ENCODE data around the gene NAXD. TPM values are rescaled to one million over a fixed set of nuclear protein-coding genes. Genes with fewer than 3 reads are reported as not detected.
A peak's percentile ranks its signal among the peaks of the same experiment; 100 is the strongest.

Gene NAXD
- total RNA-seq, 4 donors from 2014 or later, result 29.5 to 45.3 (median 36.0) TPM

DNA sequence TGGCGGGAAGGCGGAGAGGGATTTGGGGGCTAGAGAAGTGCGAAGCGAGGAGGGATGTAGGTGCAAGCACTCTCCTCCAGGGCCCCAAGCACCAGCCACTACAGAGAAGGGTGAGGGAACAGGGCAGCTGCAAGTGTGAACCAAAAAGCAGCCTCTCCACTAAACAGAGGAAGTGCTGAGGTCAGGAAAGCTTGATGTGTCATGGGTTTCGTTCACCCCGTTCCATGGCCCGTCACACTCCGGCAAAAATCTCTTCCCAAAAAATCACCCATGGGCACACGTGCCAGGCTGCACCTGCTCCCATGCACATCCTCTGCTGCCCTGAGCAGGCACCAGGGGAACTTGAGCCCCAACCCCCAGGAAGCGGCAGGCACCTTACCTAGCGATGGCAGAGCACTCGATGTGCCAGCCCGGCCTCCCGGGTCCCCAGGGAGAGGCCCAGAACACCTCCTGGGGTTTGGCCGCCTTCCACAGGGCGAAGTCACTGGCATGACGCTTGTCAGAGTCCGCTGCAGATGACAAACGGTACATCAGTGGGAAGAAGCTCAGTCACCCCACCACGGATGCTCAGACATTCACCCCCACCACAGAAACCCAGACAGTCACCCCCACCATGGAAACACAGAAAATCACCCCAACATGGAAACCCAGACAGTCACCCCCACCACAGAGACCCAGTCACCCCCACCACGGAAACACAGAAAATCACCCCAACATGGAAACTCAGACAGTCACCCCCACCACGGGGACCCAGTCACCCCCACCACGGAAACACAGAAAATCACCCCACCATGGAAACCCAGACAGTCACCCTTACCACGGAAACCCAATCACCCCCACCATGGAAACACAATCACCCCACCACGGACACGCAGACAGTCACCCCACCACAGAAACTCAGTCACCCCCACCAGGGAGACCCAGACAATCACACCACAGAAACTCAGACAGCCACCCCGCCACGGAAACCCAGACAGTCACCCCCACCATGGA lies 61.5 kb downstream of the NAXD start:
- WGBS, 2 donors (ENCODE audit: low coverage in 1 of 2), result 92% methylated on average over 4 of the region's 28 CpGs; no CpG with 5 or more reads in 1 of the 2 donors

DNA sequence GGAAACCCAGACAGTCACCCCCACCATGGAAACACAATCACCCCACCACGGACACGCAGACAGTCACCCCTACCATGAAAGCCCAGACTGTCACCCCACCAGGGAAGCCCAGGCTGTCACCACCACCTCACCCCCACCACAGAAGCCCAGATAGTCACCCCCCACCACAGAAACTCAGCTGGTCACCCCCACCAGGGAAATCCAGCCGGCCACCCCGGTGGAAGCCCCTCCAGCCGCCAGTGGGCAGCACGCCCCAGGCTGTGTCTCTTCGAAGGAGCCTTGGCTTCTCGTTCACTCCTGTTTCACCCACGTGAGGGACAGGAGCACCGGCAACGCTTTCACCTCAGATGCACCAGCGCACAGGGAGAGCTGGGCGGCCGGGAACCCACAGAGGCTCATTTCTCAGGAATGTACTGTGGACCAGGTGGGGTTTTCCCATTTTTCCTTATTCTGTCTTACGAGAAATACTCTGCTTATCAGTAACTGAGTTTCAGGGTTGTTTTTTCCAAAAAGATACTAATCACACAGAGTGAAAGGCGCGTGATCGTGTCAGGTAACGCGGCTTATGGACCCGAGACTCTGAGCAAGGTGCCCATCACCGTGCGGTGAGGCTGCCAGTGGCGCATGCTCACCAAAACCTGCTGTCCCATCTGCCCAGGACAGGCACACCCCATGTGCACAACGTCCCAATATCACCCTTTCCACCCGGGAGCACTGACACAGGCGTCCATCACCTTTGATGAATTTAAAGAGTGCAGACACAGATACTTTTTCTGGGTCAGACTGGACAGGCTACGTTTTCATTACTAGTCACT lies 62.6 kb downstream of the NAXD start:
- Histone ChIP-seq H3K4me3 (no peak overlapping the region), H3K9me3 (no peaks in the 10 kb centered on the region), H3K4me1 (no peaks in the 10 kb centered on the region), H3K36me3 (peaks cover 0 to 76% of the 10 kb centered on the region in 2 donors), H3K27ac (no peak overlapping the region), H3K27me3 (no peaks in the 10 kb centered on the region)
- no peak for TF ChIP-seq POLR2AphosphoS5 (IDR thresholded peaks at IDR 0.05)
- TF ChIP-seq POLR2A (IDR thresholded peaks at IDR 0.05), result no peak
- no peak for TF ChIP-seq EP300 (IDR thresholded peaks at IDR 0.05)
- TF ChIP-seq, protein P1, sequence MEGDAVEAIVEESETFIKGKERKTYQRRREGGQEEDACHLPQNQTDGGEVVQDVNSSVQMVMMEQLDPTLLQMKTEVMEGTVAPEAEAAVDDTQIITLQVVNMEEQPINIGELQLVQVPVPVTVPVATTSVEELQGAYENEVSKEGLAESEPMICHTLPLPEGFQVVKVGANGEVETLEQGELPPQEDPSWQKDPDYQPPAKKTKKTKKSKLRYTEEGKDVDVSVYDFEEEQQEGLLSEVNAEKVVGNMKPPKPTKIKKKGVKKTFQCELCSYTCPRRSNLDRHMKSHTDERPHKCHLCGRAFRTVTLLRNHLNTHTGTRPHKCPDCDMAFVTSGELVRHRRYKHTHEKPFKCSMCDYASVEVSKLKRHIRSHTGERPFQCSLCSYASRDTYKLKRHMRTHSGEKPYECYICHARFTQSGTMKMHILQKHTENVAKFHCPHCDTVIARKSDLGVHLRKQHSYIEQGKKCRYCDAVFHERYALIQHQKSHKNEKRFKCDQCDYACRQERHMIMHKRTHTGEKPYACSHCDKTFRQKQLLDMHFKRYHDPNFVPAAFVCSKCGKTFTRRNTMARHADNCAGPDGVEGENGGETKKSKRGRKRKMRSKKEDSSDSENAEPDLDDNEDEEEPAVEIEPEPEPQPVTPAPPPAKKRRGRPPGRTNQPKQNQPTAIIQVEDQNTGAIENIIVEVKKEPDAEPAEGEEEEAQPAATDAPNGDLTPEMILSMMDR (IDR thresholded peaks at IDR 0.05), result no peak
- 91 to 96% methylated on average over 11 to 14 of the region's 28 CpGs for WGBS, 2 donors (ENCODE audit: low coverage in 1 of 2)
- no peak for ATAC-seq

More for the DNA sequence above, 61.5 kb downstream of the NAXD start:
- no peak for TF ChIP-seq POLR2AphosphoS5 (IDR thresholded peaks at IDR 0.05)
- TF ChIP-seq POLR2A (IDR thresholded peaks at IDR 0.05), result no peak
- no peak for TF ChIP-seq EP300 (IDR thresholded peaks at IDR 0.05)
- TF ChIP-seq, protein P1 (IDR thresholded peaks at IDR 0.05), result no peak
- Histone ChIP-seq H3K36me3 (peaks cover 0 to 65% of the 10 kb centered on the region in 2 donors), H3K9me3 (no peaks in the 10 kb centered on the region), H3K4me1 (no peaks in the 10 kb centered on the region), H3K27me3 (no peaks in the 10 kb centered on the region), H3K27ac (no peak overlapping the region), H3K4me3 (no peak overlapping the region)
- peak; percentile 28 for ATAC-seq

DNA sequence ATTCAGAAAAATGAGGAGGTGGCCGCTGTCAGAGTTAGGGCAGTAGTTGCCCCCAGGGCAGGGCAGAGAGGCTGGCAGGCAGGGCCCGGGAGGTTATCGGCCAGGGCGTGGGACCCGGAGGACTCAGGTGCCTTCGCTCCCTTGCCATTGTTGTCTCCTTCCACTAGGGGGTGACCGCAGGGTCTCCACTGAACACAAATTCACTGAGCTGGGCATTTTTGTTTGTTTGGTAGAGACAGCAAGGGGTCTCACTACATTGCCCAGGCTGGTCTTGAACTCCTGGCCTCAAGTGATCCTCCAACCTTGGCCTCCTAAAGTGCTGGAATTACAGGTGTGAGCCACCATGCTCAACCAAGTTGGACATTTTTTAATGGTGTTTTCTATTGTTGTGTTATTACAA lies 65.5 kb downstream of the NAXD start:
- TF ChIP-seq, protein P1 (IDR thresholded peaks at IDR 0.05), result peak in 3 of 4 experiments; percentile 24 to 34 (median 24)
- TF ChIP-seq POLR2AphosphoS5 (IDR thresholded peaks at IDR 0.05), result no peak
- ATAC-seq, result no peak
- no peak overlapping the region for H3K4me3 ChIP-seq
- WGBS, 2 donors (ENCODE audit: low coverage in 1 of 2), result 79 to 100% methylated on average over 1 to 6 of the region's 7 CpGs
- H3K4me1 ChIP-seq, result no peaks in the 10 kb centered on the region
- H3K27me3 ChIP-seq, result no peaks in the 10 kb centered on the region
- no peaks in the 10 kb centered on the region for H3K9me3 ChIP-seq
- no peak overlapping the region for H3K27ac ChIP-seq
- peaks cover 0 to 94% of the 10 kb centered on the region in 2 donors for H3K36me3 ChIP-seq

DNA sequence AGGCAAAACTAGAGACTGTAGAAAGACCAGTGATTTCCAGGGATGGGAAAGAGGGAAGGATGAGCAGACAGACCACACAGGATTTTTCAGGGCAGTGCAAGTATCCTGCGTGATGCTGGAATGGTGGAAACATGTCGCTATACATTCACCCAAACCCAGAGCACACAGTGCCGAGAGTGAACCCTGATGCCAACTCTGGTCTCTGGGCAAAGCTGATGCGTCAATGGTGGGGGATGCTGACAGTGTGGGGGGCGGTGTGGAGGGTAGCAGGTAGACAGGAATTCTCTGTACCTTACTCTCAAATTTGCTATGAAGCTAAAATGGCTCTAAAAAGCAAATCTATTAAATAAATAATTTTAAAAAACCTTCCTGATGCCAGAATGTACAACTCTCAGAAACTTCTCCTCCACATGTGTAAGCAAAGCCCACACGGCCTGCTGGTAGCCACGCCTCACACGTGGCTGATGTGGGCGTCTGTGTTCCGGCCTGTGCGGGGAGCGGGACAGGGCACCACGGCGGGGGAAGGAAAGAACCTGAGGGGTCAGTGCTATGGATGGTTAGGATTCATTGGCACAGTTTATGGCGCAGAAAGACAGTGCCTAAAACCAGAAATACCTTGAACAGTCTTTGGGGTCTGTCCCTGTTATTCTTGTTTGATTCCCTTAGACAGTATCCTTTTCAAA lies 66.7 kb downstream of the NAXD start:
- TF ChIP-seq, protein P1 (IDR thresholded peaks at IDR 0.05), result no peak
- TF ChIP-seq POLR2A (IDR thresholded peaks at IDR 0.05), result no peak
- no peak for TF ChIP-seq POLR2AphosphoS5 (IDR thresholded peaks at IDR 0.05)
- TF ChIP-seq EP300 (IDR thresholded peaks at IDR 0.05), result no peak
- Histone ChIP-seq H3K4me3 (no peak overlapping the region), H3K36me3 (peaks cover 0 to 94% of the 10 kb centered on the region in 2 donors), H3K27me3 (no peaks in the 10 kb centered on the region), H3K9me3 (no peaks in the 10 kb centered on the region), H3K27ac (no peak overlapping the region), H3K4me1 (no peaks in the 10 kb centered on the region)
- 80 to 89% methylated on average over 8 to 13 of the region's 15 CpGs for WGBS, 2 donors (ENCODE audit: low coverage in 1 of 2)
- no peak for ATAC-seq

Data from gastroesophageal sphincter (tissue), 4 donors.